ENCODE measurements around the gene PEX16. TPM values are rescaled to one million over a fixed set of nuclear protein-coding genes. Genes with fewer than 3 reads are reported as not detected.

The PEX16 gene
- total RNA-seq: 10 to 100 TPM; 28.2 to 34.6 TPM

DNA sequence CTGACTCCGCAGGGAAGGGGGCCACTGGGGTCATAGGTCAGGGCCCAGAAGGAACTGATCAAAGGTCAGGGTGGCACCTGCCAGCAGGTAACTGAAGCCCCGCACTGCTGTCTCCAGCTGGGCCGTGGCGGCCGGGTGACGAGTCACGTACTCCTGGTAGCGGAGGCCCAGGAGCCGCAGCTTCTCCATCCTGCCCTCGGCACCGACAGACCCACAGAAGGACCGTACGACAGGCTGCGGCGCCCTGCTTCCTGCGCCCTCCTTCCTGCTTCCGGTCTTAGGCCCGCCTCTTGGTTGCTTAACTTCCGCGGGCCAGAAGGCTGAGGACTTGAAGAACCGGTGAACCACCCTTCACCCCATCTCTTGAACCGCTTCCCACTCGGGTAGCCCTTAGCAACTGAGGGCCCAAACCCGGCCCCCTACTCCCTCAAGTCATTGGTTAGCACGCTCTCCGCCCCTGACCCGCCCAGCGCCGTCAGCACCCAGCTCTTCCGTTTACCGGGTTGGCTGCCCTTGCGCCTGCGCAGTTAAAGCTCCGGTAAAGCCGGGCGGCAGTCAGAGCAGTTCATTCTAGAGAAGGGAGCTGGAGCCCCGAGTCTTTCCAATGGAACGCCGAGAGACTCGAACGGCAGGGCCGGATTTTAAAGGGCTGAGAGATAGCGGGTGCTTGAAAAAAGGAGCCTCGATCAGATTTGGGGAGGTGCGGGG lies at the start of gene PEX16:
TSS of gene PEX16 (minus strand) at position 255 of the 708 bp plus-strand sequence. CDS start at position 189, 66 bp downstream.
- peaks cover 26% of the 10 kb centered on the region for H3K4me1 Mint-ChIP-seq (ENCODE audit: low read depth)
- intact Hi-C loops (cut with micrococcal nuclease): loop anchor here (1.0 to 5.0 kb wide), 6 partner anchors 70 to 1350 kb away; partner anchors contain the start of genes ARHGAP1, CD82, CRY2 and PHF21A
- CTCF ChIA-PET: interaction anchor here (0.6 to 2.2 kb wide), 7 partner anchors 71 to 320 kb away, joined by 3 to 7 read pairs (median 4); no protein-coding TSS in a partner anchor
- H3K9me3 Mint-ChIP-seq: no peaks in the 10 kb centered on the region
- H3K4me3 Mint-ChIP-seq: peak within 1 kb of the TSS; percentile 96
- H3K27me3 Mint-ChIP-seq: peaks cover 3% of the 10 kb centered on the region
- peak within 1 kb of the TSS; percentile 96 for H3K27ac Mint-ChIP-seq
- DNase-seq: peak; percentile 98
- H3K36me3 Mint-ChIP-seq: peaks cover 12% of the 10 kb centered on the region
- POLR2A ChIA-PET: interaction anchor here (0.7 to 2.2 kb wide), 6 partner anchors 8 to 321 kb away, joined by 3 to 7 read pairs (median 4); partner anchors contain the start of gene CRY2

DNA sequence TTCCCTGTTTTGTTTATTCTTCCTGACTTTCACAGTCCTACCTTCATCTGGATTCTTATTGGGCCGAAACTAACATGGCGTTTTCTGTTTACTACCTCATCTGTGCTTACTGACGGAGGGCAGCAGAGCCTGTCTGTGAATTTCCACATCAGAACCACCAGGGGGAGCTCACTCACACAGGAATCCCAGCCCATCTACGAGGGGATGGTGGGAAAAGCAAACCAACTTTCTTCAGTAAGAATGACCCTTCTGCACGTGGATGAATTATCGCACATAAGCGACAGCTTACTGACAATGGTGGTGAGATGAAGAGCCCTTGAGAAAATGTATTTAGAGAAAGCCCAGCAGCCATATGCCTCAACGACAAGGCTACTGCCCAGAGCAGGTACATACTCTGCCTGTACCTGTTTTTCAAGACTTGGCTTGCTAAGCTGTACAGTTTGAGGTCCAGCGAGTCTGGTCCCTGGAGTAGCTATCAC lies 47.3 kb upstream of the PEX16 start:
- peak; percentile 69 for DNase-seq
- intact Hi-C loops (cut with micrococcal nuclease): loop anchor here (1.0 to 2.0 kb wide), 2 partner anchors 41 to 350 kb away; no protein-coding TSS in a partner anchor
- ChIA-PET CTCF (interaction anchor here (0.6 to 6.6 kb wide), 54 partner anchors 9 to 1555 kb away, joined by 3 to 153 read pairs (median 4); partner anchors contain the start of genes CRY2 and DGKZ), POLR2A (interaction anchor here (0.7 kb wide), 1 partner anchor 118 kb away, joined by 3 read pairs; the partner anchor contains the start of gene CRY2)
- Mint-ChIP-seq H3K27me3 (no peaks in the 10 kb centered on the region), H3K4me3 (no peak overlapping the region), H3K9me3 (no peaks in the 10 kb centered on the region), H3K36me3 (peaks cover 13% of the 10 kb centered on the region), H3K4me1 (ENCODE audit: low read depth) (no peaks in the 10 kb centered on the region), H3K27ac (no peak overlapping the region)

DNA sequence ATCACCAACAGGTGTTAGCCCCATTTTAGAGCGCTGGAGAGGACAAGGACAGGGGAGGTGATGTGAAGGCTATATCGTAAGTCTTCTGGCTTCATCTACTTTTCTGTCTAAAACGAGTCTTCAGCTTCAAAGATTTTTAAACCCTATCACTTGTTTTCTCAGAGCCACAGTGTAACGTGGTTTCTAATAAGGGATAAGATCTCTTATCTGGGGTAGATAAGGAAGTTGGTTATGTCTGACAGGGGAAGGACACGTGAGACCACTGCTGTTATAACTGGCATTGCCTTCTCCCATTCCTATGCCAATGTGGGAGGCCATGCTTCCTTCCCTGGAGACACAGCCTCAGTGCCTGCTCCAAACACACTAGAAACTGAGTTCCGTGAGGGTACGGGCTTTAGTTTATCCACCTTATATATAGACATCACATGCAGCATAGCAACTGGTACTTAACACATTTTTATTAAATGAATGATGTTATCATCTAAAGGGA lies 44.1 kb upstream of the PEX16 start:
- POLR2A ChIA-PET: no interaction called here
- intact Hi-C loops (cut with micrococcal nuclease): no loop called here
- no peak for DNase-seq
- Mint-ChIP-seq H3K36me3 (peaks cover 14% of the 10 kb centered on the region), H3K9me3 (no peaks in the 10 kb centered on the region), H3K4me1 (ENCODE audit: low read depth) (no peaks in the 10 kb centered on the region), H3K27ac (no peak overlapping the region), H3K27me3 (no peaks in the 10 kb centered on the region), H3K4me3 (no peak overlapping the region)
- CTCF ChIA-PET: no interaction called here

DNA sequence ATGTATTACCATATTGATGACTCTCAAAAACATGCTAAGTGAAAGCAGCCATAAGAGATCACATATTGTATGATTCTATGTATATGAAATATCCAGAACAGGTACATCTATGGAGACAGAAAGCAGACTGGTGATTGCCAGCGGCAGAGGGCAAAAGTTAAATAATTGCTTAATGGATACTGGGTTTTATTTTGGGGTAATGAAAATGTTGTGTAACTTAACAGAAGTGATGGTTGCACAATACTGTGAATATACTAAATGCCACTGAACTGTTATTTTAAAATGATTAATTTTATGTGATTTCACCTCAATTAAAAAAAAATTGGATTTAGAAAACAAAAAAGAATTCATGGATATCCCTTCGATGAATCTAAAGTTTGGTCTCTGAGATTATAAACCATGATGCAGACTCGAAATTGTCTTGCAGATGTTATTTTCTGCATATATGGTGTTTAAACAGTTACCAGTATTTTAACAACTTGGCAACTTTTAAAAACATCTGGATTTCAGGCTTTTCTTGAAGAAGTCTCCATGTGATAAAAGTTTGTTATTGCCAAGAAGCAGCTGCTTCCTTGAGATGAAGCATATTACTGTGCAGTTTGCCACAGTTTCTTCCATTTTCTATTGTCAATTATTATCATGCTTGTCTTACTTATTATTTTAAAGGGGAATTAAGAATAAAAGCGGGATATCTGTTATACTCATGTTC lies 42.9 kb upstream of the PEX16 start:
- Mint-ChIP-seq H3K9me3 (no peaks in the 10 kb centered on the region), H3K27ac (no peak overlapping the region), H3K4me3 (no peak overlapping the region), H3K27me3 (no peaks in the 10 kb centered on the region), H3K4me1 (ENCODE audit: low read depth) (no peaks in the 10 kb centered on the region), H3K36me3 (peaks cover 21% of the 10 kb centered on the region)
- intact Hi-C loops (cut with micrococcal nuclease): no loop called here
- CTCF ChIA-PET: no interaction called here
- POLR2A ChIA-PET: no interaction called here
- DNase-seq: no peak

DNA sequence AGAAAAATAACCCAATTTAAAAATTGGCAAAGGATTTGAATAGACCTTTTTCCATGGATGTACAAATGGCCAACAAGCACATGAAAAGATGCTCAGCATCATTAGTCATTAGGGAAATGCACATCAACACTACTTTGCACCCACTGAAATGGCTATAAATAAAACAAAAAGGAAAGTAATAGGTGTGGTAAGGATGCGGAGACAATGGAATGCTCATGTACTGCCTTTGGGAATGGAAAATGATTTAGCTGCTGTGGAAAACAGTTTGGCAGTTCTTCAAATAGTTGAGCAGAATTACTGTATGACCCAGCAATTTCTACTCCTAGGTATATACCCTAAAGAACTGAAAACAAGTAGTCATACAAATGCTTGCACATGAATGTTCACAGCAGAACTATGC lies 42.2 kb upstream of the PEX16 start:
- H3K27me3 Mint-ChIP-seq: no peaks in the 10 kb centered on the region
- peaks cover 25% of the 10 kb centered on the region for H3K36me3 Mint-ChIP-seq
- no peak overlapping the region for H3K27ac Mint-ChIP-seq
- no peak for DNase-seq
- no peaks in the 10 kb centered on the region for H3K4me1 Mint-ChIP-seq (ENCODE audit: low read depth)
- intact Hi-C loops (cut with micrococcal nuclease): no loop called here
- H3K4me3 Mint-ChIP-seq: no peak overlapping the region
- no peaks in the 10 kb centered on the region for H3K9me3 Mint-ChIP-seq
- CTCF ChIA-PET: interaction anchor here (1.3 kb wide), 1 partner anchor 47 kb away, joined by 6 read pairs; no protein-coding TSS in a partner anchor
- POLR2A ChIA-PET: no interaction called here

DNA sequence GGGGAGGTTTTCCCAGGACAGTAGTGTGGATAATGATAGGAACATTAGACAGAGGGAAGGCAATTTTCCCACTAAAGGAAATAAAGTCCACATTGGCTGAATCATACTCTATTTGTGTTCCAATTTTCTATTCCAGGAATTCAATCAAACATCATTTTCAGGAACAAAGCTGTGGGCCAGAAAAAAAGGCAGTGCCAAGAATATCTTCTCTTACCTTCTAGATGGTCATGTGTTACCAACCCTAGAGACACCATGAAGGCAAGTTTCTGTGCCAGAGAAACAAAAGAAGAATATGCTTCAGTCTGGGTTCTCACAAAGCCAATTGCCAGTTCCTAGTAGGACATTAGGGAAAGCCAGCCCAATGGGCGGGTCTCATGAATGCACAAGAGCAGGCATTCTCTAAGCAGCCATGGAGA lies 32.3 kb upstream of the PEX16 start:
- POLR2A ChIA-PET: no interaction called here
- DNase-seq: no peak
- H3K36me3 Mint-ChIP-seq: peaks cover 18% of the 10 kb centered on the region
- intact Hi-C loops (cut with micrococcal nuclease): no loop called here
- no peaks in the 10 kb centered on the region for H3K4me1 Mint-ChIP-seq (ENCODE audit: low read depth)
- CTCF ChIA-PET: interaction anchor here (5.8 kb wide), 1 partner anchor 16 kb away, joined by 34 read pairs; no protein-coding TSS in a partner anchor
- no peaks in the 10 kb centered on the region for H3K27me3 Mint-ChIP-seq
- no peak overlapping the region for H3K27ac Mint-ChIP-seq
- H3K4me3 Mint-ChIP-seq: no peak overlapping the region
- H3K9me3 Mint-ChIP-seq: no peaks in the 10 kb centered on the region

DNA sequence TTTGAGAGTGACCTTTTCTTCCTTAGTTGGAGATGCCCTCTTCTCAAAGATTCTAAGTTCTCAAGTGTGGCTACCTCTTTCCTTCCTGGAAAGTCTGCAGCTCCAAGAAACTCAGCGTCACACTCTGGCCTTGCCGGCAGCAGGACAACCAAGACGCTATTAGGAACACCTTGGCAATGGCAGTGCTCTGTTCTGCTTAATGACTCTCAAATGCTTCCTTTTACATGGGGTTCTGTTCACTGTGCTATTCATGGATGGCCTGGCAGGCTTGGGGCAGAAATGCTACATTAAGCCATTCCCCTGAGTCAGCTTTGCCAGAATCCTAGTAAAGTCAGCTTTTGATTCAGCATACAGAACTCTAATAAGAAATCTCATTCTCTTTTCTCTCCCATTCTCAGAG lies 30.7 kb upstream of the PEX16 start:
- peaks cover 22% of the 10 kb centered on the region for H3K36me3 Mint-ChIP-seq
- ChIA-PET CTCF (interaction anchor here (5.8 kb wide), 1 partner anchor 17 kb away, joined by 34 read pairs; no protein-coding TSS in a partner anchor), POLR2A (interaction anchor here (0.7 kb wide), 1 partner anchor 39 kb away, joined by 3 read pairs; no protein-coding TSS in a partner anchor)
- DNase-seq: no peak
- intact Hi-C loops (cut with micrococcal nuclease): no loop called here
- no peak overlapping the region for H3K27ac Mint-ChIP-seq
- H3K9me3 Mint-ChIP-seq: no peaks in the 10 kb centered on the region
- H3K4me3 Mint-ChIP-seq: no peak overlapping the region
- no peaks in the 10 kb centered on the region for H3K4me1 Mint-ChIP-seq (ENCODE audit: low read depth)
- no peaks in the 10 kb centered on the region for H3K27me3 Mint-ChIP-seq

DNA sequence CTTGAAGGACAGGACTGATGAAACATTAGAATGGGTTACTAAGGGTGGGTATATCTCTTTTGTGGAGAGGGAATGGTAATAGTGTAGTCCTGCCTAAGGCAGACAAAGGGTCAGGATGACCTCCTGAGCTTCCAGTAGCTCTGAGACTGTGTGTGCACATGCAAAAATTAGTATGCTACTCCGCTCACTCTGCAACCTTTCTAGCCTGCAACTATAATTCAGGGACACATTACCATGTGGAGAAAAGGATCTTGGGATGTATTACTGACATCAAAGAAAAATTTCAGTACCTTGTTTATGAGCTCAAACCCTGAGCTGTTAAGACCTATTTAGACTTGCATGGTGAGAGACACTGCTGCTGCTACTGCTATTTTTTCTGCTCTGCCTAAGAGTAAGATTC lies 30.2 kb upstream of the PEX16 start:
- POLR2A ChIA-PET: interaction anchor here (0.7 kb wide), 1 partner anchor 39 kb away, joined by 3 read pairs; no protein-coding TSS in a partner anchor
- DNase-seq: no peak
- Mint-ChIP-seq H3K9me3 (no peaks in the 10 kb centered on the region), H3K36me3 (peaks cover 19% of the 10 kb centered on the region), H3K27ac (no peak overlapping the region), H3K4me1 (ENCODE audit: low read depth) (no peaks in the 10 kb centered on the region), H3K27me3 (no peaks in the 10 kb centered on the region), H3K4me3 (no peak overlapping the region)
- intact Hi-C loops (cut with micrococcal nuclease): no loop called here
- CTCF ChIA-PET: interaction anchor here (5.8 kb wide), 1 partner anchor 18 kb away, joined by 34 read pairs; no protein-coding TSS in a partner anchor

DNA sequence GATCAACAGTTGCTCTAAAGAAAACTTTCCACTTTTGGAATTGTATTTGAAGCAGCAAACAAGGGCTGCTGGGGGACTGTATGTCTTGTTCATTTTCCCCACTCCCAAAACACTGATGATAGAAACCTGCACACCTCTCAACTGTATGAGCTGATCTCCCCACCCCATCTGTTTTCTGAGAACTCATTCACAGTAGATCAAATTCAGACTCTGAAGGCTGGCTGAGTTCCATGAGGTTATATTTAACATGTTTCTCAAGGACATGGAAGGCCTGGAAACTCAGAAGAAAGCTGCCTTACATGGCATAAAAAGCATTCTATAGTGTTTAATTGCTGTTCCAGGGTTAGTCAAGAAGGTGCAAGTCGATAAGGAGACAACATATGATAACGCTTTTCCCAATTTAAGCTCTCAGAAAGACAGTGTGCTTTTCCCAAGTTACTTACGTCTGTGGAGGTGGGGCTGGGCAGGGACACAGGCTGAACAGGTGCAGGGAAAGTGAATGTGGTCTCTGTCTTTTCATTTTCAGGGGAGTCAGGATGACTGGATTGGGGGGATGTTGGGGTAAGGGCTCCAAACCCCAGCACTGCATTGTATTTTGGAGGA lies 27.8 kb upstream of the PEX16 start:
- ChIA-PET CTCF (no interaction called here), POLR2A (no interaction called here)
- intact Hi-C loops (cut with micrococcal nuclease): no loop called here
- no peaks in the 10 kb centered on the region for H3K27me3 Mint-ChIP-seq
- no peaks in the 10 kb centered on the region for H3K9me3 Mint-ChIP-seq
- H3K27ac Mint-ChIP-seq: no peak overlapping the region
- H3K4me3 Mint-ChIP-seq: no peak overlapping the region
- H3K36me3 Mint-ChIP-seq: peaks cover 22% of the 10 kb centered on the region
- no peak for DNase-seq
- peaks cover 3% of the 10 kb centered on the region for H3K4me1 Mint-ChIP-seq (ENCODE audit: low read depth)

DNA sequence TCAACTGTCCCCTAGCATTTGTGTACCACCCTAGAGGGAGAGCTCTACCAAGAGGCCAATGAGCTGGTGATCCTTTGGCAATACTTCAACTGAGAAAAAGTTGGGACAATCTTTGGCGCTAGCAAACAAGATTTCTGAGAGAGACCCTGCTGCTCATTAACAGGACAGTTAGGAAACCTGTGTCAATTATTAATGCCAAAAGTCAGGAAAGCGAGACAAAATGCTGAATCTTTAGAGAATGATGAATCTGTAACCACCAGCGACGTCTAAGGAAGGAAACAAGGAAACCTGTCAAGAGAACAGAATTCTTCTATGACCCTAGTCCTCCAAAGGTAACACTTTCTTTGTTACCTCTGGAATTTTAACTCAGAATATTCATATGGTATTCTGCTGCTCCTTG lies 24.7 kb upstream of the PEX16 start:
- Mint-ChIP-seq H3K4me3 (no peak overlapping the region), H3K27me3 (no peaks in the 10 kb centered on the region), H3K9me3 (no peaks in the 10 kb centered on the region), H3K36me3 (peaks cover 11% of the 10 kb centered on the region), H3K4me1 (ENCODE audit: low read depth) (peaks cover 3% of the 10 kb centered on the region), H3K27ac (no peak overlapping the region)
- ChIA-PET CTCF (interaction anchor here (0.7 kb wide), 1 partner anchor 69 kb away, joined by 3 read pairs; no protein-coding TSS in a partner anchor), POLR2A (no interaction called here)
- intact Hi-C loops (cut with micrococcal nuclease): no loop called here
- DNase-seq: no peak

DNA sequence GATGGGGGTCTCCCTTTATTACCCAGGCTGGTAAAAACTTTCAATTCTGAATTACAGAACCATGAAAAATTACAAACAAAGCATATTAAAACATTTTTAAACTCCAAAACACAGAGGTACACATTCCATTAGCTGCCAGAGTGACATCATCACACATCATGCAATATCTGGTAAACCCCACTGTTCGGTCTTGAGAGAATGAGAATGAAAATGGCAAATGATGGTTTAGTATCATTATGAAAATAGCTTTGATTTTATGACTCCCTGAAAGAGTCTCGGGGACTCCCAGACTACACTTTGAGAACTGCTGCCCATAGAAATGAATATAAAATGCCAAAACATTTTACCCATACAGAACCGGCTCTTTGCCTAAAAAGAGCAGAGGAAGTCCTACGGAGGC lies 23.6 kb upstream of the PEX16 start:
- Mint-ChIP-seq H3K27me3 (no peaks in the 10 kb centered on the region), H3K4me1 (ENCODE audit: low read depth) (peaks cover 3% of the 10 kb centered on the region), H3K27ac (no peak overlapping the region), H3K9me3 (no peaks in the 10 kb centered on the region), H3K4me3 (no peak overlapping the region), H3K36me3 (peaks cover 14% of the 10 kb centered on the region)
- DNase-seq: no peak
- ChIA-PET CTCF (interaction anchor here (1.0 kb wide), 1 partner anchor 24 kb away, joined by 4 read pairs; no protein-coding TSS in a partner anchor), POLR2A (no interaction called here)
- intact Hi-C loops (cut with micrococcal nuclease): no loop called here
